B cell (primary cell): ENCODE data around the gene TGFBR2. TPM values are rescaled to one million over a fixed set of nuclear protein-coding genes. Genes with fewer than 3 reads are reported as not detected.

ENCODE experiments used
- ATAC-seq: fragments of 200-7000 bp; cut with Tn5 transposase; one replicate; pipeline ENCODE4 v1.10.0; 2021; ENCODE audit warnings: low read depth, mild to moderate bottlenecking, moderate number of reproducible peaks, moderate library complexity
- CTCF ChIA-PET: fragments of 350-600 bp; sonication (Branson Sonifier 250); formaldehyde crosslinking; loops from one replicate; lab custom pipeline; 2021; ENCODE audit warnings: antibody characterized with exemption, inconsistent platforms; lab: Charles Lee
- POLR2A ChIA-PET: fragments of 350-600 bp; sonication (Branson Sonifier 250); formaldehyde crosslinking; loops from one replicate; lab custom pipeline; 2021; ENCODE audit warnings: antibody characterized with exemption; lab: Charles Lee
- DNase-seq: peaks from one replicate; pipeline ENCODE4 v3.0.0; 2013
- H2AFZ ChIP-seq: 2 replicates; pipeline ENCODE4 v1.6.1; 2012; ENCODE audit warnings: mild to moderate bottlenecking, low read depth, low read length; ENCODE audit not compliant: insufficient read depth, poor library complexity, severe bottlenecking
- H3K27ac ChIP-seq, 2 donors: 1 replicate in 1 of 2; 2 replicates in 1 of 2; pipeline ENCODE4 v1.5.1; 2012 to 2013; ENCODE audit warnings: low read length in 2 of 2, mild to moderate bottlenecking in 2 of 2, moderate library complexity in 1 of 2
- H3K27me3 ChIP-seq, 4 experiments: fragments of 200-600 bp in 1 of 4; sonication (generic) in 1 of 4; replicated peaks in 1 of 4; 1 replicate in 2 of 4; 2 replicates in 2 of 4; pipeline versions ENCODE4 v1.6.1 to v1.7.0; 2013 to 2016; ENCODE audit warnings: low read length in 3 of 4, mild to moderate bottlenecking in 2 of 4, mixed read lengths in 1 of 4, moderate library complexity in 1 of 4; ENCODE audit not compliant: insufficient read depth in 4 of 4, control insufficient read depth in 3 of 4; ENCODE audit errors: control extremely low read depth in 1 of 4
- H3K36me3 ChIP-seq, 2 experiments: replicated peaks in 1 of 2; 1 replicate in 1 of 2; 2 replicates in 1 of 2; pipeline versions ENCODE4 v1.6.1 to v1.7.1; 2013; ENCODE audit warnings: low read length in 1 of 2; ENCODE audit not compliant: insufficient read depth in 2 of 2, control insufficient read depth in 1 of 2; ENCODE audit errors: control extremely low read depth in 1 of 2, extremely low read depth in 1 of 2
- H3K4me1 ChIP-seq, 2 donors: fragments of 200-600 bp in 1 of 2; sonication (generic) in 1 of 2; 1 replicate in 1 of 2; 2 replicates in 1 of 2; pipeline versions ENCODE4 v1.5.1 to v1.6.1; 2013 to 2017; ENCODE audit warnings: low read length in 2 of 2; ENCODE audit not compliant: control insufficient read depth in 2 of 2, insufficient read depth in 2 of 2
- H3K4me2 ChIP-seq: replicated peaks from 2 replicates; pipeline ENCODE3; 2012; ENCODE audit warnings: mild to moderate bottlenecking, low read depth, low read length; ENCODE audit not compliant: poor library complexity, severe bottlenecking
- H3K4me3 ChIP-seq, 5 experiments: fragments of 200-600 bp in 1 of 5; sonication (generic) in 1 of 5; 1 replicate in 3 of 5; 2 replicates in 2 of 5; pipeline versions ENCODE4 v1.5.1 to v1.7.0; 2011 to 2016; ENCODE audit warnings: low read length in 4 of 5, mild to moderate bottlenecking in 4 of 5, low read depth in 2 of 5, control low read depth in 1 of 5, moderate library complexity in 1 of 5; ENCODE audit not compliant: insufficient read depth in 1 of 5; ENCODE audit errors: control extremely low read depth in 1 of 5, extremely low read depth in 1 of 5
- H3K79me2 ChIP-seq: fragments of 200-600 bp; sonication (generic); one replicate; pipeline ENCODE4 v1.6.0; 2016; ENCODE audit warnings: low read length; ENCODE audit not compliant: control insufficient read depth, insufficient read depth
- H3K9ac ChIP-seq: fragments of 200-600 bp; sonication (generic); 2 replicates; pipeline ENCODE4 v1.6.1; 2017; ENCODE audit warnings: mild to moderate bottlenecking, low read length, moderate library complexity
- H3K9me3 ChIP-seq, 3 donors: one replicate each; pipeline versions ENCODE4 v1.6.1 to v1.7.1; 2013; ENCODE audit warnings: low read length in 2 of 3; ENCODE audit not compliant: control insufficient read depth in 2 of 3, insufficient read depth in 1 of 3; ENCODE audit errors: control extremely low read depth in 1 of 3
- H4K20me1 ChIP-seq: 2 replicates; pipeline ENCODE4 v1.6.0; 2012; ENCODE audit warnings: mild to moderate bottlenecking, low read length; ENCODE audit not compliant: insufficient read depth, control insufficient read depth, poor library complexity, severe bottlenecking
- H3K27ac Mint-ChIP-seq: one replicate; pipeline ENCODE4 v1.8.0; 2021; ENCODE audit warnings: mixed read lengths
- H3K27me3 Mint-ChIP-seq: one replicate; pipeline ENCODE4 v1.8.0; 2021; ENCODE audit warnings: mixed read lengths
- H3K4me1 Mint-ChIP-seq: one replicate; pipeline ENCODE4 v1.8.0; 2021; ENCODE audit warnings: mixed read lengths
- H3K4me3 Mint-ChIP-seq: one replicate; pipeline ENCODE4 v1.8.0; 2021; ENCODE audit warnings: mixed read lengths
- H3K9me3 Mint-ChIP-seq: one replicate; pipeline ENCODE4 v1.8.0; 2022; ENCODE audit warnings: mixed read lengths; ENCODE audit not compliant: insufficient read depth
- CTCF ChIP-seq: fragments of 200-600 bp; IDR thresholded peaks from one replicate; pipeline ENCODE4 v1.8.0; 2022; ENCODE audit warnings: antibody characterized with exemption, mild to moderate bottlenecking
- EZH2 ChIP-seq: IDR thresholded peaks from 2 replicates; pipeline ENCODE4 v1.6.1; 2012; ENCODE audit warnings: borderline replicate concordance, low read depth, mild to moderate bottlenecking, moderate library complexity, low read length; ENCODE audit not compliant: insufficient read depth, poor library complexity, severe bottlenecking
- WGBS: methylation state at CpG from one replicate; pipeline ENCODE4 v1.1.5; 2013; ENCODE audit warnings: missing lambda C conversion rate; ENCODE audit not compliant: insufficient coverage; 5-methylcytosine and 5-hydroxymethylcytosine counted together
- intact Hi-C: fragments of 100-400 bp; cut with micrococcal nuclease; formaldehyde crosslinking; loops from one replicate; pipeline ENCODE4 v1.10.0; 2022
- polyA plus RNA-seq: library from polyadenylated mRNA; depleted of rRNA; stranded (reverse); fragments of >200 nt; gene quantifications from 2 replicates; pipeline ENCODE4 v1.2.3, GENCODE V29; 2012
- total RNA-seq, 2 donors: library from RNA; stranded (reverse); fragments of 120-200 nt in 1 of 2; gene quantifications; 1 replicate in 1 of 2; 2 replicates in 1 of 2; pipeline versions ENCODE4 v1.2.3 to v1.2.4, GENCODE V29; 2013 to 2022

Gene TGFBR2
- total and polyA plus RNA-seq, 2 donors (not counting 1 experiment from before 2014, with no cell fraction given), result 68.7 to 189 TPM

- H3K27ac ChIP-seq, result peak overlapping the region; percentile 15 to 81
- no peaks in the 10 kb centered on the region for H4K20me1 ChIP-seq
- peaks cover 0 to under 1% (median 0%) of the 10 kb centered on the region in 3 donors for H3K9me3 ChIP-seq
- Mint-ChIP-seq H3K27me3 (no peaks in the 10 kb centered on the region), H3K27ac (peak overlapping the region; percentile 70), H3K4me3 (peak overlapping the region; percentile 32), H3K4me1 (peaks cover 89% of the 10 kb centered on the region), H3K9me3 (no peaks in the 10 kb centered on the region)
- TF ChIP-seq EZH2, result no peak
- no peak for TF ChIP-seq CTCF
- H3K4me3 ChIP-seq, result no peak overlapping the region
- no peak overlapping the region for H2AFZ ChIP-seq
- ChIA-PET POLR2A (interaction anchor here (0.7 kb wide), 2 partner anchors 30 to 33 kb away, joined by 3 read pairs; no protein-coding TSS in a partner anchor), CTCF (interaction anchor here (1.2 kb wide), 1 partner anchor 464 kb away, joined by 3 read pairs; no protein-coding TSS in a partner anchor)
- H3K4me1 ChIP-seq, result peaks cover 84 to 92% of the 10 kb centered on the region in 2 donors
- ATAC-seq (no peak), DNase-seq (no peak)
- no peaks in the 10 kb centered on the region for H3K27me3 ChIP-seq
- no peak overlapping the region for H3K9ac ChIP-seq
- H3K4me2 ChIP-seq, result peak overlapping the region; percentile 60
- 100% methylated on average over 1 of the region's 4 CpGs for WGBS
- intact Hi-C loops, result no loop called here
- H3K36me3 ChIP-seq, result peaks cover 14 to 70% of the 10 kb centered on the region in 2 experiments
- peaks cover 94% of the 10 kb centered on the region for H3K79me2 ChIP-seq
Observed at GRCh38 chr3:30663533-30664241, 57.3 kb downstream of the TGFBR2 start.

GRCh38 chr3:30664459-30664858 is 58.1 kb downstream of the TGFBR2 start:
- peak overlapping the region; percentile 46 for H3K4me3 Mint-ChIP-seq
- no peak for TF ChIP-seq EZH2
- no peak for TF ChIP-seq CTCF
- H3K9ac ChIP-seq, result peak overlapping the region; percentile 13
- peaks cover 4% of the 10 kb centered on the region for H3K9me3 Mint-ChIP-seq
- peak overlapping the region; percentile 60 for H3K4me2 ChIP-seq
- H3K27me3 ChIP-seq, result no peaks in the 10 kb centered on the region
- no peaks in the 10 kb centered on the region for H4K20me1 ChIP-seq
- peaks cover 82 to 91% of the 10 kb centered on the region in 2 donors for H3K4me1 ChIP-seq
- H3K27ac ChIP-seq, result peak overlapping the region; percentile 48 to 81
- no peaks in the 10 kb centered on the region for H3K27me3 Mint-ChIP-seq
- WGBS, result 44% methylated on average over 6 of the region's 8 CpGs
- H3K4me3 ChIP-seq, result no peak overlapping the region
- DNase-seq, result no peak
- ATAC-seq, result no peak
- peaks cover 94% of the 10 kb centered on the region for H3K79me2 ChIP-seq
- H3K27ac Mint-ChIP-seq, result peak overlapping the region; percentile 89
- peaks cover 13 to 73% of the 10 kb centered on the region in 2 experiments for H3K36me3 ChIP-seq
- peak overlapping the region; percentile 32 for H2AFZ ChIP-seq
- POLR2A ChIA-PET, result interaction anchor here (0.6 to 0.7 kb wide), 3 partner anchors 29 to 36 kb away, joined by 3 to 10 read pairs (median 3); no protein-coding TSS in a partner anchor
- H3K9me3 ChIP-seq, result peaks cover 0 to 8% (median 5%) of the 10 kb centered on the region in 3 donors
- intact Hi-C loops, result no loop called here
- H3K4me1 Mint-ChIP-seq, result peaks cover 88% of the 10 kb centered on the region
- CTCF ChIA-PET, result interaction anchor here (1.3 to 1.5 kb wide), 2 partner anchors 9 to 345 kb away, joined by 3 to 7 read pairs; no protein-coding TSS in a partner anchor
